Measurements from ENCODE around the gene DLL4.
A peak's percentile ranks its signal among the peaks of the same experiment; 100 is the strongest.

Gene DLL4

GRCh38 chr15:40891810-40892446 is 37.2 kb upstream of the DLL4 start:
- in situ Hi-C loops (cut with HindIII; ENCODE audit: low sequenced_read_pairs): no loop called here
- H3K4me3 ChIP-seq (ENCODE audit: low read depth, low read length): no peak overlapping the region
- peak; percentile 87 for TF ChIP-seq CTCF (IDR thresholded peaks at IDR 0.05; ENCODE audit: low read depth, low read length, missing control alignments)
- peak; percentile 27 for DNase-seq (ENCODE audit: low read depth)

- in situ Hi-C loops (cut with HindIII; ENCODE audit: low sequenced_read_pairs): no loop called here
- no peak for TF ChIP-seq CTCF (IDR thresholded peaks at IDR 0.05; ENCODE audit: low read depth, low read length, missing control alignments)
- no peak for DNase-seq (ENCODE audit: low read depth)
- H3K4me3 ChIP-seq (ENCODE audit: low read depth, low read length): no peak overlapping the region
These were observed 36.6 kb upstream of the DLL4 start for GRCh38 chr15:40892447-40893012.

GRCh38 chr15:40893019-40893670 is 36.0 kb upstream of the DLL4 start:
- DNase-seq (ENCODE audit: low read depth): no peak
- in situ Hi-C loops (cut with HindIII; ENCODE audit: low sequenced_read_pairs): no loop called here
- TF ChIP-seq CTCF (IDR thresholded peaks at IDR 0.05; ENCODE audit: low read depth, low read length, missing control alignments): no peak
- H3K4me3 ChIP-seq (ENCODE audit: low read depth, low read length): no peak overlapping the region

GRCh38 chr15:40893733-40894680 is 35.1 kb upstream of the DLL4 start, which contains the start of gene VPS18:
Gene VPS18, plus strand, starts transcription at chr15:40894450. Its CDS starts 319 bp downstream, at chr15:40894769.
- H3K4me3 ChIP-seq (ENCODE audit: low read depth, low read length): peak within 1 kb of the TSS; percentile 97
- in situ Hi-C loops (cut with HindIII; ENCODE audit: low sequenced_read_pairs): no loop called here
- peak; percentile 95 for DNase-seq (ENCODE audit: low read depth)
- peak; percentile 78 for TF ChIP-seq CTCF (IDR thresholded peaks at IDR 0.05; ENCODE audit: low read depth, low read length, missing control alignments)

GRCh38 chr15:40894681-40895448 is 34.3 kb upstream of the DLL4 start:
- DNase-seq (ENCODE audit: low read depth): peak; percentile 55
- TF ChIP-seq CTCF (IDR thresholded peaks at IDR 0.05; ENCODE audit: low read depth, low read length, missing control alignments): peak; percentile 71
- peak overlapping the region; percentile 97 for H3K4me3 ChIP-seq (ENCODE audit: low read depth, low read length)
- in situ Hi-C loops (cut with HindIII; ENCODE audit: low sequenced_read_pairs): no loop called here

Data from astrocyte of the cerebellum (primary cell).